Naive B cell (primary cell): Measurements from ENCODE around the gene CLDN20. TPM values are rescaled to one million over a fixed set of nuclear protein-coding genes. Genes with fewer than 3 reads are reported as not detected.
"Not testable (repeated sequence)": the region's sequence is repeated elsewhere in the genome, so short reads cannot be mapped to it uniquely, and the experiment has no call there.

Experiments used
- ATAC-seq, 2 donors: fragments of 150-1000 bp; cut with Tn5 transposase; 2 replicates each; pipeline ENCODE4 v1.10.0; 2021; ENCODE audit warnings: low read depth in 2 of 2, mild to moderate bottlenecking in 2 of 2, moderate library complexity in 2 of 2
- DNase-seq: peaks from one replicate; pipeline ENCODE4 v3.0.0; 2022
- H3K27ac Mint-ChIP-seq, 6 donors: one replicate each; pipeline ENCODE4 v1.8.0; 2020 to 2022; ENCODE audit warnings: mild to moderate bottlenecking in 6 of 6, mixed read lengths in 6 of 6, moderate library complexity in 5 of 6, inconsistent platforms in 2 of 6
- H3K27me3 Mint-ChIP-seq, 3 donors: one replicate each; pipeline ENCODE4 v1.8.0; 2021 to 2022; ENCODE audit warnings: mixed read lengths in 3 of 3, mild to moderate bottlenecking in 1 of 3
- H3K36me3 Mint-ChIP-seq, 2 donors: one replicate each; pipeline ENCODE4 v1.8.0; 2020 to 2022; ENCODE audit warnings: mixed read lengths in 2 of 2, inconsistent platforms in 1 of 2, mild to moderate bottlenecking in 1 of 2
- H3K4me1 Mint-ChIP-seq, 3 donors: one replicate each; pipeline ENCODE4 v1.8.0; 2020 to 2022; ENCODE audit warnings: mixed read lengths in 3 of 3, inconsistent platforms in 1 of 3, mild to moderate bottlenecking in 1 of 3, moderate library complexity in 1 of 3
- H3K4me3 Mint-ChIP-seq, 8 donors: one replicate each; pipeline ENCODE4 v1.8.0; 2020 to 2022; ENCODE audit warnings: mild to moderate bottlenecking in 8 of 8, mixed read lengths in 8 of 8, moderate library complexity in 8 of 8, inconsistent platforms in 2 of 8
- H3K9me3 Mint-ChIP-seq, 7 donors: one replicate each; pipeline ENCODE4 v1.8.0; 2020 to 2022; ENCODE audit warnings: mixed read lengths in 7 of 7, mild to moderate bottlenecking in 5 of 7, inconsistent platforms in 2 of 7, moderate library complexity in 1 of 7
- polyA plus RNA-seq, 6 donors: library from polyadenylated mRNA; unstranded; fragments of 300-500 nt; fragmentation: Illumina TruSeq; gene quantifications; one replicate each; pipeline ENCODE4 v1.2.3, GENCODE V29; 2021; ENCODE audit warnings: low read depth in 6 of 6

CLDN20 gene
- polyA plus RNA-seq, 6 donors from 2014 or later, result 0.22 TPM; not detected in 5

DNA sequence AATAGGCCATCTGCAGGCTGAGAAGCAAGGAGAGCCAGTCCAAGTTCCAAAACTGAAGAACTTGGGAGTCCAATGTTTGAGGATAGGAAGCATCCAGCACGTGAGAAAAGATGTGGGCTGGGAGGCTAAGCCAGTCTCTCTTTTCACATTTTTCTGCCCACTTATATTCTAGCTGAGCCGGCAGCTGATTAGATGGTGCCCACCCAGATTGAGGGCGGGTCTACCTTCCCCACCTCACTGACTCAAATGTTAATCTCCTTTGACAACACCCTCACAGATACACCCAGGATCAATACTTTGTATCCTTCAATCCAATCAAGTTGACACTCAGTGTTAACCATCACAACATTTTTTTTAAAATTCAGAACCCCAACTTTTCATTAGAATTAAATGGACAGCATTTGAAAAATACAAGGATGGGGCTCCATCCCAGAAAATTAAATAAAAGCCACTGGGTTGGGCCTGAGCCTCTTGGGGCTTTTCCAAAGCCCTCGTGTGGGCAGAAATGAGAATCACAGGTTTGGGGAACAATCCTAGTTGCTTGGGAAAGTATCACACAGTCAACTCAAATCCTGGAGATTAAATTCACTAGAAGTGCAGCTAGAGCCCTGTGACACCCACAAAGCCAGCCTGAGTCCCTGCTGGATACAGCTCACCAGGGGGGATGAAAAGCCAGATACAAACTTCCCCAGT lies 2.2 kb downstream of the CLDN20 start:
- H3K27me3 Mint-ChIP-seq, result no peaks in the 10 kb centered on the region
- no peak for DNase-seq
- H3K9me3 Mint-ChIP-seq, result no peaks in the 10 kb centered on the region
- no peak overlapping the region for H3K4me3 Mint-ChIP-seq
- no peak for ATAC-seq
- H3K4me1 Mint-ChIP-seq, result peaks cover 7 to 24% (median 11%) of the 10 kb centered on the region in 3 donors
- no peak overlapping the region for H3K27ac Mint-ChIP-seq
- peaks cover 7 to 21% of the 10 kb centered on the region in 2 donors for H3K36me3 Mint-ChIP-seq

DNA sequence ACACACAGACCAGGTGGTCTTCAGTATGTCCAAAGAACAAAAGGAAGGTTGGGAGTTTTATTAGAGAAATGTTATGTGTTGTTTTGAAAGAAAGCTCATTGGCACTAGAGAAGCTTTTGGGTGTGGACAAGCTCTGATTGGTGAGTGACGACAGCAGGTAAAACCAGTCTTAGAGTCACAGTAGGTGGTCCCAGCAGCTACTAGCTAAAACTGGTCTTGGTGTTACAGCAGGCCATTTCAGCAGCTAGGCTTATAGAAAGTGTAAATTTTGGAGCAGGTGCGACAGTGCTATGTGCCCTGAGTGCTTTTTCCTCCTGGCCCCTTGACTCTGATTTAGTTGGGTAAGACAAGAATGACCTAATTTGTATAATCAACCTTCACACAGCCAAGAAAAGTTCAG lies 3.6 kb downstream of the CLDN20 start:
- peaks cover under 1 to 13% (median 3%) of the 10 kb centered on the region in 3 donors for H3K4me1 Mint-ChIP-seq
- ATAC-seq (no peak), DNase-seq (no peak)
- H3K36me3 Mint-ChIP-seq, result peaks cover 8 to 21% of the 10 kb centered on the region in 2 donors
- H3K4me3 Mint-ChIP-seq, result no peak overlapping the region
- H3K27me3 Mint-ChIP-seq, result no peaks in the 10 kb centered on the region
- no peaks in the 10 kb centered on the region for H3K9me3 Mint-ChIP-seq
- no peak overlapping the region for H3K27ac Mint-ChIP-seq

DNA sequence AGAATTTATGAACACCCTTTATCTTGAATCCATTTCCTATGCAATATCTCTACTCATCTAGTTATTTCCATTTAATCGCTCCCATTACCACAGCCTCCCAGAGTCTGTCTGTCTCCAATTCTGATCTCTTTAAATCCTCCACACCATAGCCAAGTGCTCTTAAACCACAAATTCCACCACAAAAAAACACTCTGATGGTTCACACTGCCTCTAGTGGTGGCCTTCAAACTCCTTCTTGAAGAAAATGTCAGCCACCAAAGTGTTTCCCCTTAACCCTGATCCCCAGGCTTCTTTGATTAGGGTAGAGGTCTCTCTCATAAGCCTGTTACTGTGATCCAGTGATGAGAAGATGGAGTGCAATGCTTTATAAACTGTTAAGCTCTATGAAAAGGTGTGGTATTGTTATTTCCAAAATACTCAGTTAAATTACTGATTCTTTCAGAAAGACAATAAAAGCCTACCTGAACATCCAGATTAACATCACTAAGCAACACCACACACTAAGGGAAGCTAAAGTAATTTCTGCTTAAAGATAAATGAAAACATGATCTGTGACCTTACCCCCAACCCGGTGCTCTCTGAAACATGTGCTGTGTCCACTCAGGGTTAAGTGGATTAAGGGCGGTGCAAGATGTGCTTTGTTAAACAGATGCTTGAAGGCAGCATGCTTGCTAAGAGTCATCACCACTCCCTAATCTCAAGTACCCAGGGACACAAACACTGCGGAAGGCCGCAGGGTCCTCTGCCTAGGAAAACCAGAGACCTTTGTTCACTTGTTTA lies 4.5 kb downstream of the CLDN20 start:
- H3K27me3 Mint-ChIP-seq, H3K9me3 Mint-ChIP-seq, H3K4me3 Mint-ChIP-seq, ATAC-seq, DNase-seq: not testable (repeated sequence)
- H3K4me1 Mint-ChIP-seq, result peaks cover 0 to 11% (median 0%) of the 10 kb centered on the region in 3 donors
- peaks cover 14 to 21% of the 10 kb centered on the region in 2 donors for H3K36me3 Mint-ChIP-seq
- H3K27ac Mint-ChIP-seq, result peak overlapping the region in 1 of 6 donors; percentile 8

DNA sequence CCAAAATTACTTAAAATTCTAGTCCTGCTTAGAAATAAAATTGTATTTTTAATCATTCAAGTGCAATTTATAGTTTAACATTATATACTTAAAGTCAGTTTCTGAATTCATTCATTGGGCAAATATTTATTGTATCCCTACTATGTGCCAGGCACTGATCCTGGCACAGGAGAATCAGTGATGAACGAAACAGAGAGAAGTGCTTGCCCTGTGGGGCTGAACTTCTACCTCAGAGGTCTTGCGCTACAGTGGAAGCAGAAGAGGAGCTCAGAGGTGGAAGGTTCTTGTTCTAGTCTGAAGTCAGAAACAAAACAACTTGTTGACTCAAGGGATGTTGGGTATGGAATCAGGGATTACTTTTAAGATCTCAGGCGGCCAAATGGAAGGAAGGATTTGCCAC lies 6.0 kb downstream of the CLDN20 start:
- H3K27ac Mint-ChIP-seq, result no peak overlapping the region
- no peaks in the 10 kb centered on the region for H3K9me3 Mint-ChIP-seq
- DNase-seq, result no peak
- no peak overlapping the region for H3K4me3 Mint-ChIP-seq
- no peak for ATAC-seq
- no peaks in the 10 kb centered on the region for H3K27me3 Mint-ChIP-seq
- H3K36me3 Mint-ChIP-seq, result peaks cover 14 to 25% of the 10 kb centered on the region in 2 donors
- H3K4me1 Mint-ChIP-seq, result peaks cover 0 to 7% (median 0%) of the 10 kb centered on the region in 3 donors

DNA sequence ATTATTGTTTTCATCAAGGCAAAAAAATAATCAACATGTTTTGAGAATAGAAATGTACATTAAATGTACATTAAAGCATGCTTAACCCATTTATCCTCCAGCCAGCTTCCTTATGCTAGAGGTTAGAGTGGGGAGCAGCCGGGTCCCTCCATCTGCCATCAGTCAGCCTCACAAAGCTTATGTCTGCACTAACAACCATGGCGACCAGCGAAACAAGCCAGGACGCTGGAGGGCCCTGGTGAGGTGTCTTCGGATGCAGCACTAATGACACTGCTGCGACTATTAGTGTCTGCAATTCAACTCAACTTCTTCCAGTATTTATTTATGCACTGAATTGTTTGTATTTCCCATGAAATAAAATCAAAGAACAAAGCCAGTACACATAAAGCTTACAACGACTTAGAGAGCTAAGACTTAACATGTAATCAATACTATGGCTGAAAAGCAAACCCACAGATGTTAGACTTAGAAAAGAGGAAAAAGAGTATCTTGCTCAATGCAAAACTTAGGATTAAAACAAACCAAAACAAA lies 6.8 kb downstream of the CLDN20 start:
- no peak for DNase-seq
- peaks cover 0 to 7% (median 0%) of the 10 kb centered on the region in 3 donors for H3K4me1 Mint-ChIP-seq
- H3K27ac Mint-ChIP-seq, result no peak overlapping the region
- no peaks in the 10 kb centered on the region for H3K9me3 Mint-ChIP-seq
- no peak for ATAC-seq
- peaks cover 14 to 29% of the 10 kb centered on the region in 2 donors for H3K36me3 Mint-ChIP-seq
- no peak overlapping the region for H3K4me3 Mint-ChIP-seq
- H3K27me3 Mint-ChIP-seq, result no peaks in the 10 kb centered on the region

DNA sequence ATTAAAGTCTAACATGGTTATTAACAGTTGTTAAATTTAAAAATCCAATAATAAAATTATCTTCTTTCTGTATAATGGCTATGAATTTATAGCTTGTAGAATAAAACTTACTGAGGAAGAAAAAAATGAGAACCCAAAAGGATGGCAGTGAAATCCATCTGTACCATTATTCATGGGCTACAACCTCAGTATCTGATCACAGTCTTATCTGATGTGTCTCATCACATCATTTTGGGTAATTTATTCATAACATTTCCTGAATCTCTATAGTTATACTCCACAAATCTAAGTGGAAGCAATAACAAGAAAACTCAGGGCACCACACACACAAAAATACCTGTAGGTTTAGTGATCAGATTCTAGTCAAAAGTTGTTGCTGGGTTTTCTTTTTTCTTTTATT lies 7.3 kb downstream of the CLDN20 start:
- H3K4me1 Mint-ChIP-seq, result peaks cover 0 to 7% (median 0%) of the 10 kb centered on the region in 3 donors
- H3K27ac Mint-ChIP-seq, result no peak overlapping the region
- no peaks in the 10 kb centered on the region for H3K9me3 Mint-ChIP-seq
- DNase-seq (no peak), ATAC-seq (no peak)
- no peak overlapping the region for H3K4me3 Mint-ChIP-seq
- H3K36me3 Mint-ChIP-seq, result peaks cover 14 to 29% of the 10 kb centered on the region in 2 donors
- H3K27me3 Mint-ChIP-seq, result no peaks in the 10 kb centered on the region

DNA sequence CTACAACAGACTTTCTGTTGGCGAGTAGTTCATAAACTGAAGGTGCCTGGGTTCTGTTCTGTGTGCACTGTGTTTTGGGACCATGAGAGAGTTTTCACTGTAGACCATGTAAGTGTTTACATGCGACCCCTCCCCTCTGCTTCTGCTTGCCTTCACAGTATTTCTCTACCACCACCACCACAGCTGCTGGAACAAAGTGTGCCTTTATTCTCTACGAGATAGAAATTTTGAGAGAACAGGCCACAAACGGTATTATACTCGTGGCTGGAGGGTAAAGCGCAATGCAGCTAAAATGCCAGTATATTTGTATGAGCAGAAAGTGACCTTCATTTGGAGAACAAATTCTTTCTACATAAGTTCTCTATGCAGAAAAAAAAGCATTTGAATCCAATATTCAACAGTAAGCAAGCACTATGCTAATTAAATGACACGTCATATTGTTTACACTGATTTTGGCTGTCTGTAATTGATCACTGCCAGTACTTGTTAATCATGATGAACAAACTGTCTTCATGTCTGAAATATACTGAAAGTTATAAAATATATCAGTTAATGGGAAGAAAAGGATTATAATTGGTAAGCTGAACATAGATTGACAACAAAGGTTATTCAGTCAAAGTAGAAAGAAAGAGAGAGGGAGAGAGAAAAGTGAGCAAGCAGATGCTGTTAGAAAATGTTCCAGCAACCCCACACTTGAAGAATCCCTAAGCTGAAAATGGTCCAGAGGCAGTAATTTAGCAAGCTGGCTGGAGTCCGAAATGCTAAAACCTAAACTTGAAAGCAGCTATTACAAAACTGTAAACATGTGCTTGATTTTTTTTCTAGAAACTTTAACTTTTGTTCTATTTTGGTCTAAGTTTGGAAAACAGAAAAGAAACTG lies 8.8 kb downstream of the CLDN20 start:
- DNase-seq (no peak), ATAC-seq (no peak)
- Mint-ChIP-seq H3K36me3 (peaks cover 14 to 23% of the 10 kb centered on the region in 2 donors), H3K4me3 (no peak overlapping the region), H3K4me1 (peaks cover 0 to 7% (median 0%) of the 10 kb centered on the region in 3 donors), H3K27me3 (no peaks in the 10 kb centered on the region), H3K9me3 (no peaks in the 10 kb centered on the region), H3K27ac (peak overlapping the region in 2 of 6 donors; percentile 53 to 73)

DNA sequence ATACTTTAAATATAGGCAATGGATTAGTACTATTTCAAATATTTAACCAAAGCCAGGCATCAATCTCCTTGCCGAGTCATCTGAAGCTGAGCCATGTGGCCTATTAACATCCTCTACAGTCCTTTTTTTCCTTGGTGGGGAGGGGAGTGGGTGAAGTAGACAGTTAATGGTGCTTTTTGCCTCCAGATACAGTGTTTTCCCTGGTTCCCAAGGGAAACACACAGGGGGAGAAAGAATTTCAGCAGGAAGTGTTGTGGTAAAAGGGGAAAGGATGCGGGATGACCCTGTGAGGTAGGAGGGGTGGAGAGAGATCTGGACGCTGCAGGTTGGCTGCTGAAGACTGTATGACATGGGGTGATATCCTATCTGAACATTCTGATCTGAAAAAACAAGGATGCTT lies 9.6 kb downstream of the CLDN20 start:
- Mint-ChIP-seq H3K36me3 (peaks cover 14 to 17% of the 10 kb centered on the region in 2 donors), H3K9me3 (no peaks in the 10 kb centered on the region), H3K4me3 (no peak overlapping the region), H3K27me3 (no peaks in the 10 kb centered on the region), H3K4me1 (peaks cover 0 to 3% (median 0%) of the 10 kb centered on the region in 3 donors), H3K27ac (peak overlapping the region in 4 of 6 donors; percentile 10 to 83 (median 76))
- DNase-seq (no peak), ATAC-seq (no peak)

DNA sequence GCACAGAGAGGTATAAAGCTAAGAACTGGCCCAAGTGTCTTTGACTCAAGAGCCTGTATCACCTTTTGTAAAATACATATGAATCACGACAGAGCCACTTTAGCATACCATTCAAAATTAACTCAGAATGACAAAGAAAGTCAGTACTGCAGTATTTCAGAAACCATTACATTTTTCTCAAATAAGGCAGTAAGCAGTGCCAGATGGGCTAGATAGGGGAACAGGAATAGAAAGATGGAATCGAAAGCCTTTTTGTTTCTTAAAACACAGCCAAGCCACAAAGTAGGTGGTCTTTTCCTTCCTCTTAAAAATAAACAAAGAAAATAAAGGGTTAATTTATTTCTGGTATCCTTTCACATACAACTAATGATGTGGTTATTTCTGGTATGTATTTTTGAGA lies 10.3 kb downstream of the CLDN20 start:
- Mint-ChIP-seq H3K36me3 (peaks cover 14 to 21% of the 10 kb centered on the region in 2 donors), H3K4me1 (peaks cover 0 to 3% (median 0%) of the 10 kb centered on the region in 3 donors)

DNA sequence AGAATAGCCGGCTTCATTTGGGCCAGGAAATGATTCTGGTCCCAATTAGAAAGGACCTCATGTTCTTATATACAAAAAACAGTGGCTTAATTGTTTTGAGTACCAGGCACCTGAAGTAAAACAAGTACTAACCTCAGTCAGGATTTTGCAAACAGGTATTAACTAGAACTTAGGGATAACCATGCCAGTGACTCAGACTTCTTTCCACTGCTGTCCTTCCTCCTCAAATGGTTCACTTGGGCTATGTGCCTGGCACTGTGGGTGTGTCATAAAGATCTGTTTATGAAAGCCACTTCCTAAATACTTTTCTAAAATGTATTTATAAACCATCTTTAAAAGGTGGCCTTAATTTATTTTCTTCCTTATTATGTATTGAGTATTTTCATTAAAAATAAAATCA lies 10.7 kb downstream of the CLDN20 start:
- no peaks in the 10 kb centered on the region for H3K9me3 Mint-ChIP-seq
- ATAC-seq (no peak), DNase-seq (no peak)
- H3K4me1 Mint-ChIP-seq, result peaks cover 0 to 3% (median 0%) of the 10 kb centered on the region in 3 donors
- H3K27me3 Mint-ChIP-seq, result no peaks in the 10 kb centered on the region
- no peak overlapping the region for H3K27ac Mint-ChIP-seq
- no peak overlapping the region for H3K4me3 Mint-ChIP-seq
- peaks cover 14 to 25% of the 10 kb centered on the region in 2 donors for H3K36me3 Mint-ChIP-seq

More for the DNA sequence above, 10.3 kb downstream of the CLDN20 start:
- Mint-ChIP-seq H3K27me3 (no peaks in the 10 kb centered on the region), H3K4me3 (no peak overlapping the region), H3K9me3 (no peaks in the 10 kb centered on the region), H3K27ac (no peak overlapping the region)
- ATAC-seq (no peak), DNase-seq (no peak)

DNA sequence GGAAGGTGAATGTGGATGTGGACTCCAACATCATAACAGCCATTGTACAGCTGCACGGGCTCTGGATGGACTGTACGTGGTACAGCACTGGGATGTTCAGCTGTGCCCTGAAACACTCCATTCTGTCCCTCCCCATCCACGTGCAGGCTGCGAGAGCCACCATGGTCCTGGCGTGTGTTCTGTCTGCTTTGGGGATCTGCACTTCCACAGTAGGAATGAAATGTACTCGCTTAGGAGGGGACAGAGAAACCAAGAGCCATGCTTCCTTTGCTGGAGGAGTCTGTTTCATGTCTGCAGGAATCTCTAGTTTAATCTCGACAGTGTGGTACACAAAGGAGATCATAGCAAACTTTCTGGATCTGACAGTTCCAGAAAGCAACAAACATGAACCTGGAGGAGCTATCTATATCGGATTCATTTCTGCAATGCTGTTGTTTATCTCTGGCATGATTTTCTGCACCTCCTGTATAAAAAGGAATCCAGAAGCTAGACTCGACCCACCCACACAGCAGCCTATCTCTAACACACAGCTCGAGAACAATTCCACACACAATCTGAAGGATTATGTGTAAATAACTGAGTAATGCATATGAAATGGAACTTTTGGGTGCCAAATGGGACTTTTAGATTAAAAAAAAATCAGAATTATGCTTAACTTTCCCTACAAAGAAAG lies 12.1 kb downstream of the CLDN20 start:
- Mint-ChIP-seq H3K9me3 (no peaks in the 10 kb centered on the region), H3K27ac (peak overlapping the region in 2 of 6 donors; percentile 30 to 70), H3K4me3 (no peak overlapping the region), H3K27me3 (no peaks in the 10 kb centered on the region), H3K36me3 (peaks cover 17 to 28% of the 10 kb centered on the region in 2 donors), H3K4me1 (peaks cover 0 to 8% (median 0%) of the 10 kb centered on the region in 3 donors)
- no peak for ATAC-seq
- no peak for DNase-seq

DNA sequence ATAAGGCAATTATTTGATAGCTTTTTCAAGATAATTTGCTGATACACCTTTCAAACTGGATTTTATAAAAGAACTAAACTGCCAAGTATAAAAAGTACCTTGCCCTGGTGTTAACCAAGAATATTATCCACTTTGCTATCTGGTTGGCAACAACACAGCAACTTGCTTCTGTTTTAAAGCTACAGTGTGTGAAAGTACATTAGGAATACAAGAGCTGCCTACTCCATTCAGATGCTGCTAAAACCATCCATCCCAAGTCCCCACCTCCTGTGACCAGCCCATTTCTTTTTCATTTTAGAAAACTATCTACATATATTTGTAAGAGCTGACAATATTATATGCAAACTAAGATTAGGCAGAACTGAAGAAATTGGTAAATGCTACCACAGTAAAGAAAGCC lies 12.8 kb downstream of the CLDN20 start:
- Mint-ChIP-seq H3K36me3 (peaks cover 17 to 28% of the 10 kb centered on the region in 2 donors), H3K9me3 (no peaks in the 10 kb centered on the region), H3K4me1 (peaks cover 0 to 8% (median 0%) of the 10 kb centered on the region in 3 donors), H3K27ac (no peak overlapping the region), H3K4me3 (no peak overlapping the region), H3K27me3 (no peaks in the 10 kb centered on the region)
- no peak for ATAC-seq
- DNase-seq, result no peak
